OCI-M1 (cell line): Measurements from ENCODE around the gene STYXL1.

Experiments used
- DNase-seq: peaks from one replicate; lab custom pipeline; 2025; lab: John Stamatoyannopoulos, UW

Gene STYXL1

DNA sequence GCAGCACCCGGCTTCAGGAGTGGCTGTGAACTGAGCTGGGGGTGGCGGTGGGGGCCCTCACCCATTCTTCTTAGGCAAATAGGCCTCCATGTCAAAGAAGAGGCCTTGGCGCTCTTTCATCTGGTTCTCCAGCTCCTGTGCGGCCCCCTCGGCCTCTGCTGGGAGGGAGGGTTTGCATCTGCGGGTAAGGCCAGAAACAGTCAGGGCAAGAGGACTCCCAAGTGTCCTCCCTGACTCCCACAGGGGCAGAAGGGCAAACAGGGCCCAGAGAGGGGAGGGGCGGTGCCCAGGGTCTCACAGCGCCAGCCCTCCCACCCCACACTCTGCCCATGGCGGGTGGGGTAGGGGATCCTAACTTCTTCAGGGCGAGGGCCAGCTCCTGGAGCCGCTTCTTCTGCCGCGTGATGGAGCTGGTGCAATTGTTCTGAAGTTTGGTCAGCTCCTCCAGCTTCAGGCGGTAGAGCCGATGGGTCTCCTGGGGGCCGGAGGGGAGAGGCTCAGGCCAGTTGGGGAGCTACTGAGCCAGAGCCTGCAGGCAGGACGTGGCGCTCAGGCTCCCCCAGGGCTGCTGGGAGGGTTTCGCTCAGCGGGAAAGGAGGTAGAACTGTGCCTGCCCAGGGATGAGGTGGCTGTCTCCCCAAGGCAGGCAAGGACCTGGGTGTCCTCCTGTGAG, 55.6 kb downstream of the STYXL1 start:
- no peak for DNase-seq

- no peak for DNase-seq
These were observed 56.2 kb downstream of the STYXL1 start for GRCh38 chr7:75991531-75992082.

- DNase-seq = no peak
These were observed 58.1 kb downstream of the STYXL1 start for GRCh38 chr7:75989500-75990388.

DNA sequence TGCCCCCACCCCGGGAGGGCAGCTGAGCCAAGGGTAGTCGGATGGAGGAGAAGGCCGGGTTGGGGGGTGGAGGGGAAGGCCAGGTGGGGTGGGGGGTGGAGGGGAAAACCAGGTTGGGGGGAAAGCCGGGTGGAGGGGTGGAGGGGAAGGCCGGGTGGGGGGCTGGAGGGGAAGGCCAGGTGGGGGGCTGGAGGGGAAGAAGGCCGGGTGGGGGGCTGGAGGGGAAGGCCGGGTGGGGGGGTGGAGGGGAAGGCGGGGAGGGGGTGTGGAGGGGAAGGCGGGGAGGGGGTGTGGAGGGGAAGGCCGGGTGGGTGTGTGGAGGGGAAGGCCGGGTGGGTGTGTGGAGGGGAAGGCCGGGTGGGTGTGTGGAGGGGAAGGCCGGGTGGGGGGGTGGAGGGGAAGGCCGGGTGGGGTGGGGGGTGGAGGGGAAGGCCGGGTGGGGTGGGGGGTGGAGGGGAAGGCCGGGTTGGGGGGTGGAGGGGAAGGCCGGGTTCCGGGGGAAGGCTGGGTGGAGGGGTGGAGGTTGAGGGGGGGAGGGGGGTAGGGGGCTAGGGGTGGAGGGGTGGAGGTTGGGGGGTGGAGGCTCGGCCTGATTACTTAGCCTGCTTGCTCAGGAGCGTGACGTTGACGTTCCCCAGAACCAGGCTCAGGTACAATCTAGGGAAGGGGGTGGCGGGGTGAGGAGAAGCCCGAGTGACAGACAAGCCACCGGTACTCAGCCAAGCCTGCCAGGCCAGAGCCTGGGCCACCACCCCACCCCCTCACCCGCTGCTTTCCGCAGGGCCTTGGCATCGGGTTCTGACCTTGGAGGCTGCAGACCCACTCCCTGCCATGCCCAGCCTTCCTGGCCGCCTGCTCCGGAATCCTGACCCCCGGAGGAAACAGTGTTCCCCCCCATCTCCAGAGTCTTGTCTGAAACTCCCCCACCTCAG, 59.0 kb downstream of the STYXL1 start:
- no peak for DNase-seq

GRCh38 chr7:75987805-75988567, 59.8 kb downstream of the STYXL1 start:
- DNase-seq = no peak

DNA sequence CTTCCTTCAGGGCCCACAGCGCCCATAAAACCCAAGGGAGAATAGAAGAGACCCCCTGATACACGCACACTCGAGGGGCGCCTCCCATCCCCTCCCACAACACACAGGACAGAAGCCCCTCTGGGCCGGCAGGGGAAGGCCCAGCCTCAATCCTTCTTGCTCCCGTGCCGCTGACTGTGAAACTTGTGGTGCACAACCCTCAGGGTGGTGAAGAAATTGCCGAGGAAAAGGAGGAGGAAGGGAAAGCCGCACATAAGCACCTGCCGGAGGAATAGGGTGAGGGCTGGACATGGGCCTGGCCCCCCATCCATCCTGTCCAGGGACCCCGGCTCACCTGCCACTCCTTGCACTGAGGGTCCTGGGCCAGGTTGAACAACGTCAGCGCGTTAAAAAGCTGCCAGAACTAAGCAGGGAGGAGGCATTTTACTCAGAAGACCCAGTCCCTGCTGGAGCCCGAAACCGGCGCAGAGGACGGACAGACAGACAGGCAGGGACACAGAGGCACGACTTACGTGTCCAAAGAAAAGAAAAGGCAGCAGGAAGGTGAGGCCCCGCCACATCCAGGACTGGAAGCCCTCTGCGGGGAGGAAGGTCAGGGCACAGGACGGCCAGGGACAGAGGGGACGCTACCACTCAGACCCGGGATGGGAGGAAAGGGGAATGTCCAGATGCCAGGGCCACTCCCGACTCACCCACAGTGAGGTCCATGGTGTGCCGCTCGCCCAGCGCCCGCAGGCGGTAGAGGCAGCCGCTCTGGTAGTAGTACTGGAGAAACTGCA, 60.6 kb downstream of the STYXL1 start:
- DNase-seq = no peak

- DNase-seq = no peak
These were observed 61.5 kb downstream of the STYXL1 start for GRCh38 chr7:75986147-75986781.

GRCh38 chr7:75985518-75986146, 62.2 kb downstream of the STYXL1 start:
- DNase-seq = no peak

- no peak for DNase-seq
These were observed 62.7 kb downstream of the STYXL1 start for GRCh38 chr7:75985009-75985517.

- DNase-seq = no peak
These were observed 63.4 kb downstream of the STYXL1 start for GRCh38 chr7:75984130-75985008.

GRCh38 chr7:75983471-75984129, 64.2 kb downstream of the STYXL1 start:
- no peak for DNase-seq

DNA sequence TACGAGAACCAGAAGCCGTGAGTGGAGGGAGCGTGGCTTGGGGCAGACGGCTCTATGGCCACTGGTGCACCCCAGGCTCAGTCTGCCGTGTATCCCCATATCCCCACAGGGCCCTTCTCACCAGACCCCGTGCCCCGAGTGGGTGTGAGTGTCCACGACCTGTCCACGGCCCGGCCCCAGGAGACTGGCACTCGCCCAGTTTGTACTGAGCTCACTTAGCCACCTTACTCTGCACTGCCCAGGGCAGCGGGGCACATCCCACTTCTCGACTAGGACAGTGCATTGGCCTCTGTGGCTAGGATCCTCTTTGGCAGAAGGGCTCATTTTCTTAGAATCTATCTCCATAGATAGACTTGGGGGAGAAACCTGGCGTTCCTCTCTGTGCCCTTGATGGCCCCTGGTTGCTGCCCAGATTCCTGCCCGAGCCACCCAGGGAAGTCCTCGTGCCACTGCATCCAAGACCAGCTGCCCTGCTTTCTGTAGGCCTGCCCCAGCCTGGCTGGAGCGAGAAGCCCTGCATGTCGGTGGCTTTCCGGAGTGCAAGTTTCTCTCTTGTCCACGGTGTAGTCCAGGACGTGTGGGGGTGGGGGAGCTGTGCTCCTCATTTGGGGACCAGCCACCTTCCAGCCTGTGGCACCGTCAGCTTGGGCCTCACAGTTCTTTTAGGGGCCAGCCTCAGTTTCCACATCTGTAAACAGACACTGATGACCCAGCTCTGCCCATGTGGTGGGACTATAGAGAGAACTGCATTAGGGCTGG, 65.3 kb downstream of the STYXL1 start:
- no peak for DNase-seq

GRCh38 chr7:75981453-75982305, 66.1 kb downstream of the STYXL1 start:
- no peak for DNase-seq

DNA sequence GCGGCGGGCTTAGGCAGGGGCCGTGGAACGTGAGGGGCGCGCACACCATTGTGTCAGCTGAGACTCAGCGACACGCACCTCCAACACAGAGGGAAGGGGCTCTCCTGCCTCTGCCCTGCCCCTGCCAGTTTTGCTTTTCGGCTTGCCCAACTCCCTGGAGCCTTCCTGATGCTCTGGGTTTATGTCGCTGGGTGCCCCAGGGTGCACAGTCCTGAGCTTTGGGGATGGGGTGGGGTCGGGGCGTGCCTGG, 66.7 kb downstream of the STYXL1 start:
- DNase-seq = no peak

DNA sequence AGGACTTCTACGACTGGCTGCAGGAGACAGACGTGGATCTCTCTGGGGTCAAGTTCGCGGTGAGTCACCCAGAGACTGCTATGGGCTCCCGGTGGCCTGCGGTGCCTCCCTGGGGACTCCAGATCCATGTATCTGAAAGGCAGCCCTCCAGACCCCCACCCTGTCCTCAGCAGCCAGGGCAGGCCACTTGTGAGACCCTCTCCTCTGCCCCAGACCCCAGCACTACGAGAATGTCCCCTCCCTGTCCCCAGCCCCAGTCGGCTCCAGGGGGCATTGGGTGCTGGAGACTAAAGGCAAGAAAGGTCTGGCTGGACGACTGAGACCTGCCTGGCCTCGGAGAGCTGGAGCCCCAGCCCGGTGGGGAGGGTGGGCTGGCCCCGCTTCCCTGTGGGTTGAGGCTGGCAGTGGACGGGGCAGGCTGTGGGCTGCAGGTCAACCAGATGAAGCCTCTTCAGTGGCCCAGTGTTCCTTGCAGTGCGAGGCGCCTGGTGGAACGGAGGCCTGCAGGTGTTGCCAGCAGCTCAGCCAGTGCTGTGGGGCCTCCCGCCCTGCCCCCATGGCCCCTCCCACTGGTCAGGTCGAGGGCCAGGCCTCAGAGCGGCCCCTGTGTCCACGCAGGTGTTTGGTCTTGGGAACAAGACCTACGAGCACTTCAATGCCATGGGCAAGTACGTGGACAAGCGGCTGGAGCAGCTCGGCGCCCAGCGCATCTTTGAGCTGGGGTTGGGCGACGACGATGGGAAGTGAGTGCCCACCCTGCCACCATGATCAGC, 67.2 kb downstream of the STYXL1 start:
- DNase-seq = no peak
